Thymus (tissue), 11 donors: ENCODE data around the gene RPP21. TPM values are rescaled to one million over a fixed set of nuclear protein-coding genes. Genes with fewer than 3 reads are reported as not detected.

Experiments used
- DNase-seq, 9 donors: peaks; one replicate each; pipeline ENCODE4 v3.0.0-alpha.2; 2013; ENCODE audit warnings: low spot score in 9 of 9, low read depth in 6 of 9, missing footprints in 1 of 9
- H3K27ac ChIP-seq, 2 donors: one replicate each; pipeline ENCODE4 v1.5.1; 2013; ENCODE audit warnings: control low read depth in 1 of 2, low read depth in 1 of 2, low read length in 1 of 2, mild to moderate bottlenecking in 1 of 2, moderate library complexity in 1 of 2
- H3K27me3 ChIP-seq, 2 donors: one replicate each; pipeline ENCODE4 v1.5.1; 2013; ENCODE audit warnings: low read length in 1 of 2; ENCODE audit not compliant: control insufficient read depth in 2 of 2, insufficient read depth in 1 of 2
- H3K36me3 ChIP-seq, 2 donors: one replicate each; pipeline ENCODE4 v1.5.1; 2013; ENCODE audit warnings: low read length in 1 of 2, mild to moderate bottlenecking in 1 of 2, moderate library complexity in 1 of 2; ENCODE audit not compliant: control insufficient read depth in 2 of 2, insufficient read depth in 2 of 2
- H3K4me1 ChIP-seq, 2 donors: one replicate each; pipeline ENCODE4 v1.5.1; 2013; ENCODE audit warnings: low read length in 2 of 2; ENCODE audit not compliant: control insufficient read depth in 2 of 2, insufficient read depth in 2 of 2
- H3K4me3 ChIP-seq, 2 donors: one replicate each; pipeline ENCODE4 v1.5.1; 2013; ENCODE audit warnings: low read length in 2 of 2, control low read depth in 1 of 2, mild to moderate bottlenecking in 1 of 2
- H3K9me3 ChIP-seq, 2 donors: one replicate each; pipeline ENCODE4 v1.5.1; 2013; ENCODE audit warnings: low read length in 1 of 2, mild to moderate bottlenecking in 1 of 2; ENCODE audit not compliant: control insufficient read depth in 2 of 2, insufficient read depth in 1 of 2
- WGBS: extraction: QIAGEN DNeasy Blood & Tissue Kit; methylation state at CpG from one replicate; pipeline ENCODE4 v1.1.7; 2013; 5-methylcytosine and 5-hydroxymethylcytosine counted together
- polyA plus RNA-seq: library from polyadenylated mRNA; stranded (reverse); fragments of 200-250 nt; gene quantifications from one replicate; pipeline ENCODE4 v1.2.3, GENCODE V29; 2013
- total RNA-seq: library from RNA; stranded (reverse); fragments of 120-200 nt; gene quantifications from one replicate; pipeline ENCODE4 v1.2.4, GENCODE V29; 2013
- donor health status: healthy.

RPP21 gene
- total and polyA plus RNA-seq, 2 donors, result 35.4 to 76.2 TPM

- DNase-seq, result peak; percentile 38 to 82 (median 50)
- peaks cover 9 to 27% of the 10 kb centered on the region in 2 donors for H3K4me1 ChIP-seq
- peak overlapping the region; percentile 96 to 97 for H3K27ac ChIP-seq
- H3K4me3 ChIP-seq, result peak overlapping the region; percentile 85 to 98
- H3K36me3 ChIP-seq, result peaks cover 11 to 19% of the 10 kb centered on the region in 2 donors
- H3K27me3 ChIP-seq, result no peaks in the 10 kb centered on the region
- WGBS, result under 1% methylated on average over 29 of the region's 29 CpGs
- H3K9me3 ChIP-seq, result no peaks in the 10 kb centered on the region
Measured at GRCh38 chr6:30325873-30326525, 19.0 kb upstream of the RPP21 start.

GRCh38 chr6:30326526-30327231, 18.3 kb upstream of the RPP21 start, which contains the start of gene TRIM39:
Gene TRIM39, plus strand, starts transcription at chr6:30326927. Its CDS starts 2,391 bp downstream, at chr6:30329318.
- H3K27me3 ChIP-seq, result no peaks in the 10 kb centered on the region
- peak within 1 kb of the TSS; percentile 96 to 97 for H3K27ac ChIP-seq
- peak within 1 kb of the TSS; percentile 85 to 98 for H3K4me3 ChIP-seq
- peaks cover 11 to 24% of the 10 kb centered on the region in 2 donors for H3K36me3 ChIP-seq
- DNase-seq, result peak; percentile 58 to 94 (median 82)
- H3K9me3 ChIP-seq, result no peaks in the 10 kb centered on the region
- peaks cover 9 to 27% of the 10 kb centered on the region in 2 donors for H3K4me1 ChIP-seq
- under 1% methylated on average over 90 of the region's 90 CpGs for WGBS

GRCh38 chr6:30327232-30327746, 17.7 kb upstream of the RPP21 start:
- peak overlapping the region; percentile 67 to 97 for H3K27ac ChIP-seq
- peaks cover 9 to 27% of the 10 kb centered on the region in 2 donors for H3K4me1 ChIP-seq
- peaks cover 11 to 25% of the 10 kb centered on the region in 2 donors for H3K36me3 ChIP-seq
- peak in 1 of 9 donors; percentile 36 for DNase-seq
- no peaks in the 10 kb centered on the region for H3K27me3 ChIP-seq
- WGBS, result 6% methylated on average over 17 of the region's 17 CpGs
- peak overlapping the region; percentile 85 to 98 for H3K4me3 ChIP-seq
- H3K9me3 ChIP-seq, result no peaks in the 10 kb centered on the region

- DNase-seq, result no peak
- H3K36me3 ChIP-seq, result peaks cover 12 to 21% of the 10 kb centered on the region in 2 donors
- H3K9me3 ChIP-seq, result no peaks in the 10 kb centered on the region
- H3K27me3 ChIP-seq, result no peaks in the 10 kb centered on the region
- H3K4me3 ChIP-seq, result no peak overlapping the region
- peaks cover 9 to 27% of the 10 kb centered on the region in 2 donors for H3K4me1 ChIP-seq
- H3K27ac ChIP-seq, result no peak overlapping the region
Measured at GRCh38 chr6:30328397-30328796, 16.6 kb upstream of the RPP21 start.

GRCh38 chr6:30329331-30329730, 15.6 kb upstream of the RPP21 start:
- Histone ChIP-seq H3K27me3 (no peaks in the 10 kb centered on the region), H3K27ac (no peak overlapping the region), H3K4me3 (no peak overlapping the region), H3K4me1 (peaks cover 9 to 26% of the 10 kb centered on the region in 2 donors), H3K36me3 (peaks cover 19 to 24% of the 10 kb centered on the region in 2 donors), H3K9me3 (no peaks in the 10 kb centered on the region)
- 98% methylated on average over 12 of the region's 12 CpGs for WGBS
- DNase-seq, result no peak

GRCh38 chr6:30331981-30332380, 13.0 kb upstream of the RPP21 start:
- Histone ChIP-seq H3K36me3 (peaks cover 28 to 41% of the 10 kb centered on the region in 2 donors), H3K27ac (no peak overlapping the region)
- 96% methylated on average over 3 of the region's 3 CpGs for WGBS

GRCh38 chr6:30334075-30334783, 10.7 kb upstream of the RPP21 start:
- Histone ChIP-seq H3K36me3 (peaks cover 27 to 50% of the 10 kb centered on the region in 2 donors), H3K9me3 (no peaks in the 10 kb centered on the region), H3K4me1 (no peaks in the 10 kb centered on the region), H3K27ac (no peak overlapping the region), H3K27me3 (no peaks in the 10 kb centered on the region), H3K4me3 (no peak overlapping the region)
- no peak for DNase-seq
- 97% methylated on average over 2 of the region's 2 CpGs for WGBS

More at GRCh38 chr6:30331981-30332380, 13.0 kb upstream of the RPP21 start:
- no peaks in the 10 kb centered on the region for H3K27me3 ChIP-seq
- no peaks in the 10 kb centered on the region for H3K9me3 ChIP-seq
- DNase-seq, result no peak
- H3K4me1 ChIP-seq, result peaks cover 5 to 8% of the 10 kb centered on the region in 2 donors
- no peak overlapping the region for H3K4me3 ChIP-seq

- H3K27ac ChIP-seq, result no peak overlapping the region
- no peak overlapping the region for H3K4me3 ChIP-seq
- H3K9me3 ChIP-seq, result no peaks in the 10 kb centered on the region
- WGBS, result 95% methylated on average over 6 of the region's 6 CpGs
- H3K36me3 ChIP-seq, result peaks cover 22 to 44% of the 10 kb centered on the region in 2 donors
- no peaks in the 10 kb centered on the region for H3K27me3 ChIP-seq
- peaks cover 2 to 5% of the 10 kb centered on the region in 2 donors for H3K4me1 ChIP-seq
- no peak for DNase-seq
Measured at GRCh38 chr6:30340589-30341054, 4.3 kb upstream of the RPP21 start.
